GM23338 (cell line): Measurements from ENCODE around the gene GFOD1. TPM values are rescaled to one million over a fixed set of nuclear protein-coding genes. Genes with fewer than 3 reads are reported as not detected.

Experiments used
- ATAC-seq: fragments of 200-7000 bp; cut with Tn5 transposase; 3 replicates; pipeline ENCODE4 v1.9.1; 2020
- DNase-seq: peaks from one replicate; pipeline ENCODE4 v3.0.0-alpha.2; 2015; ENCODE audit warnings: low spot score
- H2AFZ ChIP-seq: fragments of 200-600 bp; sonication (generic); 2 replicates; pipeline ENCODE4 v1.8.0; 2016; ENCODE audit warnings: antibody characterized with exemption, mild to moderate bottlenecking, moderate library complexity
- H3F3A ChIP-seq: fragments of 200-600 bp; sonication (generic); replicated peaks from 2 replicates; pipeline ENCODE4 v1.8.0; 2017; ENCODE audit warnings: antibody characterized with exemption, mixed run types, low read depth
- H3K27ac ChIP-seq: fragments of 200-600 bp; sonication (generic); 2 replicates; pipeline ENCODE4 v1.6.1; 2016; ENCODE audit warnings: low read depth
- H3K27me3 ChIP-seq: fragments of 200-600 bp; sonication (generic); 2 replicates; pipeline ENCODE4 v1.8.0; 2016; ENCODE audit warnings: mild to moderate bottlenecking, mixed run types, moderate library complexity; ENCODE audit not compliant: insufficient read depth
- H3K36me3 ChIP-seq: fragments of 200-600 bp; sonication (generic); 2 replicates; pipeline ENCODE4 v1.8.0; 2016; ENCODE audit warnings: mild to moderate bottlenecking; ENCODE audit not compliant: insufficient read depth
- H3K4me1 ChIP-seq: fragments of 200-600 bp; sonication (generic); 2 replicates; pipeline ENCODE4 v1.8.0; 2016; ENCODE audit warnings: mild to moderate bottlenecking, moderate library complexity; ENCODE audit not compliant: insufficient read depth
- H3K4me2 ChIP-seq: fragments of 200-600 bp; sonication (generic); 2 replicates; pipeline ENCODE4 v1.7.1; 2017; ENCODE audit warnings: mixed run types
- H3K4me3 ChIP-seq: fragments of 200-600 bp; sonication (generic); 2 replicates; pipeline ENCODE4 v1.6.1; 2016; ENCODE audit warnings: mixed run types
- H3K79me2 ChIP-seq: fragments of 200-600 bp; sonication (generic); replicated peaks from 2 replicates; pipeline ENCODE4 v1.8.0; 2017; ENCODE audit warnings: mild to moderate bottlenecking; ENCODE audit not compliant: insufficient read depth
- H3K9me2 ChIP-seq: fragments of 200-600 bp; sonication (generic); 2 replicates; pipeline ENCODE4 v1.8.0; 2017; ENCODE audit not compliant: insufficient read depth
- H4K20me1 ChIP-seq: fragments of 200-600 bp; sonication (generic); replicated peaks from 2 replicates; pipeline ENCODE4 v1.8.0; 2017; ENCODE audit warnings: mild to moderate bottlenecking; ENCODE audit not compliant: insufficient read depth
- H3K27ac Mint-ChIP-seq: 2 replicates; pipeline ENCODE4 v1.8.0; 2020; ENCODE audit warnings: inconsistent platforms, mild to moderate bottlenecking, moderate library complexity, mixed read lengths
- H3K27me3 Mint-ChIP-seq: 3 replicates; pipeline ENCODE4 v1.8.0; 2022; ENCODE audit warnings: low read depth, mild to moderate bottlenecking, moderate library complexity, mixed read lengths, inconsistent platforms; ENCODE audit not compliant: insufficient read depth, poor library complexity
- H3K36me3 Mint-ChIP-seq: 3 replicates; pipeline ENCODE4 v1.8.0; 2021; ENCODE audit warnings: low read depth, mild to moderate bottlenecking, inconsistent platforms, moderate library complexity, mixed read lengths
- H3K4me1 Mint-ChIP-seq: 3 replicates; pipeline ENCODE4 v1.8.0; 2020; ENCODE audit warnings: mild to moderate bottlenecking, inconsistent platforms, mixed read lengths
- H3K4me3 Mint-ChIP-seq: 3 replicates; pipeline ENCODE4 v1.8.0; 2021; ENCODE audit warnings: moderate library complexity, mild to moderate bottlenecking, inconsistent platforms, mixed read lengths
- H3K9me3 Mint-ChIP-seq: 3 replicates; pipeline ENCODE4 v1.8.0; 2020; ENCODE audit warnings: moderate library complexity, mild to moderate bottlenecking, inconsistent platforms, mixed read lengths
- CREB1 ChIP-seq: fragments of 250-450 bp; sonication (Bioruptor Pico); IDR thresholded peaks from 2 replicates; pipeline ENCODE4 v1.5.0; 2020; ENCODE audit warnings: low read depth, mild to moderate bottlenecking, moderate library complexity
- CTCF ChIP-seq, 2 experiments: fragments of 200-600 bp in 1 of 2; sonication (generic) in 1 of 2; conservative IDR thresholded peaks; 2 replicates each; pipeline versions ENCODE4 v1.5.1 to v1.6.1; 2016 to 2017; ENCODE audit warnings: antibody characterized with exemption in 2 of 2, low read depth in 2 of 2, mild to moderate bottlenecking in 2 of 2, moderate library complexity in 1 of 2
- ETS1 ChIP-seq: IDR thresholded peaks from 2 replicates; pipeline ENCODE4 v1.6.1; 2016; ENCODE audit warnings: antibody characterized with exemption
- EZH2 ChIP-seq: fragments of 200-600 bp; sonication (generic); IDR thresholded peaks from one replicate; pipeline ENCODE4 v1.8.0; 2017; ENCODE audit warnings: antibody characterized with exemption, mild to moderate bottlenecking, low read depth; ENCODE audit not compliant: unreplicated experiment
- EZH2phosphoT487 ChIP-seq: fragments of 200-600 bp; sonication (generic); IDR thresholded peaks from one replicate; pipeline ENCODE4 v1.8.1; 2018; ENCODE audit warnings: antibody characterized with exemption; ENCODE audit not compliant: unreplicated experiment
- JUNB ChIP-seq: IDR thresholded peaks from one replicate; pipeline ENCODE4 v1.6.1; 2016; ENCODE audit warnings: antibody characterized with exemption; ENCODE audit not compliant: unreplicated experiment
- NANOG ChIP-seq: IDR thresholded peaks from 2 replicates; pipeline ENCODE4 v1.6.1; 2016; ENCODE audit warnings: antibody characterized with exemption, borderline replicate concordance
- POLR2AphosphoS5 ChIP-seq: IDR thresholded peaks from 2 replicates; pipeline ENCODE4 v1.6.1; 2016; ENCODE audit warnings: antibody characterized with exemption, low read depth
- REST ChIP-seq: IDR thresholded peaks from one replicate; pipeline ENCODE4 v1.6.1; 2018; ENCODE audit warnings: antibody characterized with exemption; ENCODE audit not compliant: unreplicated experiment
- STAT1 ChIP-seq: IDR thresholded peaks from one replicate; pipeline ENCODE4 v1.6.1; 2016; ENCODE audit warnings: antibody characterized with exemption; ENCODE audit not compliant: unreplicated experiment
- ZNF114 ChIP-seq: fragments of 250-450 bp; sonication (Bioruptor Pico); IDR thresholded peaks from 2 replicates; pipeline ENCODE4 v1.5.0; 2020; ENCODE audit warnings: mild to moderate bottlenecking, moderate library complexity
- ZNF331 ChIP-seq: fragments of 250-450 bp; sonication (Bioruptor Pico); IDR thresholded peaks from 2 replicates; pipeline ENCODE4 v1.5.0; 2020; ENCODE audit warnings: low read depth, mild to moderate bottlenecking, moderate library complexity
- ZNF462 ChIP-seq: fragments of 250-450 bp; sonication (Bioruptor Pico); IDR thresholded peaks from 2 replicates; pipeline ENCODE4 v1.5.0; 2020; ENCODE audit warnings: mild to moderate bottlenecking, moderate library complexity
- polyA plus RNA-seq: library from polyadenylated mRNA; unstranded; fragments of >200 nt; fragmentation: Nextera tagmentation; extraction: Ambion mirVana; gene quantifications from 2 replicates; pipeline ENCODE4 v1.2.1, GENCODE V29; 2016
- total RNA-seq: library from RNA; depleted of rRNA; stranded (reverse); fragments of >200 nt; shearing (Covaris generic); gene quantifications from 2 replicates; pipeline ENCODE4 v1.2.3, GENCODE V29; 2014

GFOD1 gene
- total and polyA plus RNA-seq, 2 experiments from 2014 or later = 4.9 to 12.8 TPM

- Histone ChIP-seq H3K4me1 (0 out of 2 replicates have a peak, but pooled peaks cover under 1% of the 10 kb centered on the region), H3K9me2 (peaks cover 6% of the 10 kb centered on the region; the same call in 1 of the 2 replicates), H2AFZ (no peak overlapping the region), H3K79me2 (no peaks in the 10 kb centered on the region), H3K36me3 (no peaks in the 10 kb centered on the region; the same call in 1 of the 2 replicates), H3F3A (no peaks in the 10 kb centered on the region), H4K20me1 (no peaks in the 10 kb centered on the region), H3K27me3 (no peaks in the 10 kb centered on the region), H3K4me2 (no peak overlapping the region), H3K4me3 (no peak overlapping the region), H3K27ac (no peak overlapping the region)
- peaks cover 7% of the 10 kb centered on the region for H3K27me3 Mint-ChIP-seq
- no peak overlapping the region for H3K27ac Mint-ChIP-seq
- no peak for DNase-seq
- peaks cover 16% of the 10 kb centered on the region for H3K4me1 Mint-ChIP-seq
- TF ChIP-seq EZH2 (no peak), ZNF114 (CRISPR knock-in tag) (no peak), EZH2phosphoT487 (no peak), ETS1 (no peak), ZNF462 (CRISPR knock-in tag) (no peak), NANOG (no peak), JUNB (no peak), CREB1 (no peak), POLR2AphosphoS5 (no peak), REST (no peak), ZNF331 (no peak), STAT1 (no peak), CTCF (conservative IDR thresholded peaks at IDR 0.05; ENCODE audit: low read depth in 2 of 2) (no peak)
- H3K9me3 Mint-ChIP-seq = no peaks in the 10 kb centered on the region
- ATAC-seq = no peak
- no peak overlapping the region for H3K4me3 Mint-ChIP-seq
- H3K36me3 Mint-ChIP-seq = no peaks in the 10 kb centered on the region; the same call in 2 of the 3 replicates
Measured at GRCh38 chr6:13372688-13373487, 114.5 kb downstream of the GFOD1 start.
